ENCODE data around the gene NARS2. TPM values are rescaled to one million over a fixed set of nuclear protein-coding genes. Genes with fewer than 3 reads are reported as not detected.

Gene NARS2
- total and polyA plus RNA-seq, 9 of the 15 experiments (the other 6 are each of a cell fraction or from before 2014, with no cell fraction given), result 26.8 to 48.0 (median 34.2) TPM

DNA sequence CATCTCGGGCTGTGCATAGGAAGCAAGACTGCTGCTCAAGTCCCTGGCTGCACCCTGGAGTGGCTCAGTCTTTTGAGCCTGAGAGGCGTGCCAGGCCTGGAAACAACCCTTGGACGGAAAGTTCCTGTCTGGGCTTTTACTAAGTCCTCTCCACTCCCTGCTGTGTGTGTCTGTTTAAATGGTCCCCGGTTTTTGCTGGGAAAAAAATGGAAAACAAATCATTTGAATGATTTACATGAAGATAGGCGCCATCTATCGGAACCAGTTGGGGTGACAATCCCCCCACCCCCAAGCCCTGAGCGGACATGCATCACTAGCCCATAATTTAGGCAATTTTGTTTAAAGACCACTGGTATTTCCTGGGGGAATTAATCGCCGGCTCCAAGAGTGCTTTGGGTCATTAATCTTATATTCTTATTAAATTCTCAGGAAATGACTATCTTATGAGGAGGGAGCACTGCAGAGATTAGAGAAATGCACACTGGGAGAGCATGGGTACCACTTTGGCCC is 154.4 kb downstream of the NARS2 start (continued):
- TF ChIP-seq IRF9 (tag; IDR thresholded peaks at IDR 0.05), result no peak
- no peak for TF ChIP-seq MIER1 (IDR thresholded peaks at IDR 0.05; ENCODE audit: low read depth)
- no peak for TF ChIP-seq PHTF2 (CRISPR knock-in tag; IDR thresholded peaks at IDR 0.05)
- no peak for TF ChIP-seq CBX5 (IDR thresholded peaks at IDR 0.05; ENCODE audit: borderline replicate concordance, low read depth)
- no peak for TF ChIP-seq KAT2B (IDR thresholded peaks at IDR 0.05; ENCODE audit: low read depth, low read length)
- no peak for TF ChIP-seq ZNF324 (CRISPR knock-in tag; IDR thresholded peaks at IDR 0.05)
- TF ChIP-seq CREBBP (IDR thresholded peaks at IDR 0.05; ENCODE audit: low read depth, low read length), result no peak
- no peak for TF ChIP-seq ZBTB7A (IDR thresholded peaks at IDR 0.05; ENCODE audit: borderline replicate concordance, control insufficient read depth, low read depth, low read length)
- no peak for TF ChIP-seq MTA1 (IDR thresholded peaks at IDR 0.05; ENCODE audit: borderline replicate concordance)
- TF ChIP-seq ZNF384 (IDR thresholded peaks at IDR 0.05; ENCODE audit: low read depth, low read length), result peak; percentile 71

DNA sequence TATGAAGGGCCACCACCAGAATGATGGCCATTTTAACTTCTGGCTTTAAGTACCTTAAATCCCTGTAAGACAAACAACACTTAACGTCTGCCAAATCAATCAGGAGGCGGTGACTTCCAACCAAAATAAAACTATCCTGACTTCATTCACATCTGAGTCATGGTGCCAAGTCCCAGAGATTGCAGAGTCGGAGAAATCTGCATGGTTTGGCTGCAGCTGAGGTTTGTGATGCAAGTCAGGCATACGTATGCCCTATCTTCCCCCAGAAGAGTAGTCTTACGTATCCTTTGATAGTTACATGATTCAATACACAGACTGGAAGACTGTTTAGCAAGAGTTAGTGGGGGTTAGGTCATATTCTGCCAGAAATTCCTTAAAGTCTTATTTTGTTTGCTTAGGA is 155.3 kb downstream of the NARS2 start:
- intact Hi-C loops (cut with micrococcal nuclease) (loop anchor here (5.0 kb wide), 1 partner anchor 277 kb away; no protein-coding TSS in a partner anchor), in situ Hi-C loops (cut with MboI) (no loop called here)
- H3K36me3 ChIP-seq (ENCODE audit: control insufficient read depth, insufficient read depth, low read length), result no peaks in the 10 kb centered on the region; the same call in 2 of the 3 replicates
- H3K9me1 ChIP-seq (ENCODE audit: control insufficient read depth, insufficient read depth, low read length), result no peaks in the 10 kb centered on the region
- WGBS (ENCODE audit: insufficient coverage, low coverage, missing lambda C conversion rate), result 54% methylated on average over 5 of the region's 5 CpGs
- H3K4me3 ChIP-seq, result no peak overlapping the region
- DNase-seq (ENCODE audit: extremely low read depth in 1 of 4, low spot score in 3 of 4), result no peak
- H3K9me3 ChIP-seq (replicated peaks; ENCODE audit: control insufficient read depth, insufficient read depth, low read depth, low read length), result no peaks in the 10 kb centered on the region
- no peak overlapping the region for H2AFZ ChIP-seq (ENCODE audit: low read depth, low read length)
- peaks cover 32% of the 10 kb centered on the region for H3K79me2 ChIP-seq (ENCODE audit: control insufficient read depth, insufficient read depth, low read length)
- H3K4me2 ChIP-seq (ENCODE audit: insufficient read depth, low read length), result no peak overlapping the region
- CTCF ChIA-PET (ENCODE audit: low intra/inter-chr PET ratio), result interaction anchor here (0.6 kb wide), 1 partner anchor 19 kb away, joined by 3 read pairs; no protein-coding TSS in a partner anchor
- H3K9ac ChIP-seq (ENCODE audit: insufficient read depth in 1 of 2, low read depth in 2 of 2, low read length in 2 of 2), result no peak overlapping the region
- no peak for ATAC-seq
- BruUV-seq (replicated peaks), result no TSS peak
- POLR2A ChIA-PET, result interaction anchor here (1.0 to 2.1 kb wide), 4 partner anchors 10 to 75 kb away, joined by 3 to 13 read pairs (median 4); no protein-coding TSS in a partner anchor
- peaks cover 15 to 35% of the 10 kb centered on the region in 2 experiments for H3K4me1 ChIP-seq (replicated peaks in 1 of 2; ENCODE audit: control insufficient read depth in 2 of 2, insufficient read depth in 2 of 2, low read length in 2 of 2)
- no peak overlapping the region for H3K27ac ChIP-seq (ENCODE audit: extremely low read depth, low read depth, low read length)
- FAIRE-seq, result no peak
- H3K27me3 ChIP-seq (ENCODE audit: control insufficient read depth in 2 of 2, insufficient read depth in 2 of 2, low read length in 2 of 2), result no peaks in the 10 kb centered on the region
- no peaks in the 10 kb centered on the region for H4K20me1 ChIP-seq (replicated peaks; ENCODE audit: control insufficient read depth, insufficient read depth, low read length)
- no peak for TF ChIP-seq CEBPG (CRISPR knock-in tag; IDR thresholded peaks at IDR 0.05)
- TF ChIP-seq CEBPG (tag; conservative IDR thresholded peaks at IDR 0.05 in 1 of 2, IDR thresholded peaks at IDR 0.05 in 1 of 2), result peak; percentile 54 to 63
- peak; percentile 65 for TF ChIP-seq ATF3 (IDR thresholded peaks at IDR 0.05)
- TF ChIP-seq ATF3 (CRISPR knock-in tag; conservative IDR thresholded peaks at IDR 0.05), result no peak
- TF ChIP-seq, protein P1, sequence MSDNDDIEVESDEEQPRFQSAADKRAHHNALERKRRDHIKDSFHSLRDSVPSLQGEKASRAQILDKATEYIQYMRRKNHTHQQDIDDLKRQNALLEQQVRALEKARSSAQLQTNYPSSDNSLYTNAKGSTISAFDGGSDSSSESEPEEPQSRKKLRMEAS (CRISPR knock-in tag; IDR thresholded peaks at IDR 0.05), result no peak
- TF ChIP-seq JUN (IDR thresholded peaks at IDR 0.05; ENCODE audit: borderline replicate concordance, low read depth, low read length), result 0 out of 2 replicates have a peak, but pooled peaks have one; percentile 19
- no peak for TF ChIP-seq JUN (CRISPR knock-in tag; IDR thresholded peaks at IDR 0.05; ENCODE audit: borderline replicate concordance)
- 0 out of 2 replicates have a peak, but pooled peaks have one; percentile 22 for TF ChIP-seq JUND (IDR thresholded peaks at IDR 0.05; ENCODE audit: borderline replicate concordance, low read depth, low read length)
- no peak for TF ChIP-seq JUND (tag; IDR thresholded peaks at IDR 0.05; ENCODE audit: borderline replicate concordance, low read depth, low read length)
- 0 out of 2 replicates have a peak, but pooled peaks have one; percentile 25 for TF ChIP-seq MAFK (IDR thresholded peaks at IDR 0.05; ENCODE audit: low read length)
- TF ChIP-seq FOSL1 (tag; conservative IDR thresholded peaks at IDR 0.05), result peak; percentile 35; the same call in 1 of the 2 replicates

Measured in K562 (cell line).